Stimulated activated CD4-positive, alpha-beta T cell treated with anti-CD3 and anti-CD28 coated beads, TNF-alpha, amount 100 ng/mL, for 24 hours (primary cell): ENCODE results near the gene FERMT3.
A peak's percentile ranks its signal among the peaks of the same experiment; 100 is the strongest.
"Not testable (repeated sequence)": the region's sequence is repeated elsewhere in the genome, so short reads cannot be mapped to it uniquely, and the experiment has no call there.

ENCODE experiments used
- DNase-seq, 3 experiments: peaks; one replicate each; pipeline ENCODE4 v3.0.0-alpha.2; 2020; ENCODE audit warnings: low read depth in 3 of 3

Gene FERMT3

DNA sequence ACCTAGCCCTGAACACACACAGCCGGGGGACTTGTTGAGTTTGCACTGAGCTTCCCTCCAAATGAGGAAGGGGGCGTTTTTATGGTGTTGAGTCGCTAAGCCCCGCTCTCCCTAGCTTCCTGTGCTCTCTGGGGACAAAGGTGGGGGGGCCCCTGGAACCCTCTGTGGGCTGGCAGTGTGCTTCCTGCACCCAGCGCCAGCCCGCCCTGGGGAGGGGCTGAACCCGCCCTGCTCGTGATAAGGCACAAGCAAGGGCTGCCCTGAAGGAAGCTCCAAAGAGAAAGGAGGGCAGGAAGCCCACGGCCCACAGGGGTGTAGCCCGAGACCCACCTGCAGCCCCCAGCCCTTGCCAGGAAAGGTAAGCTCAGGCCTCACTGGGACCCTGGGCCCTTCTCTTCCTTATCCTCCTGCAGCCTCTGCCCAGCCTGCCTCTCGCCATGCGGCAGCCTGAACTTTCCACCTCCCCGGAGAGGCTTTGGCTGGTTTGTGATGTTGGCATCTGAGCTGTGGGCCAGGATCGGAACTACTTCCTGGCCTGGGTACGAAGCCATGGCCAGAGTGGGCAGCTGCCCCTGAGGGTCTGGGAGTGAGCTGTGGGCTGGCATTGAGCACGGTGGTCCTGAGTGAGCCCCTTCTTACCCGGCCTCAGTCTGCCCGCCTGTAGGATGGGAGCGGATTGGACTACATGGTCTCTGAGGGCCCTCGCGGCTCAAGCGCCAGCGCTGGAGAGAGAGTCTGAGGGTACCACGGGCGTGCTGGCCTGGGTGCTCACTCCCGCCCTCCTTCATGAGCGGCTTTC lies at the start of gene FERMT3:
FERMT3 (plus strand) TSS at position 265 of the 799 bp plus-strand sequence. CDS start 644 bp downstream, outside the sequence.
- peak in 2 of 3 experiments; percentile 64 to 88 for DNase-seq

DNA sequence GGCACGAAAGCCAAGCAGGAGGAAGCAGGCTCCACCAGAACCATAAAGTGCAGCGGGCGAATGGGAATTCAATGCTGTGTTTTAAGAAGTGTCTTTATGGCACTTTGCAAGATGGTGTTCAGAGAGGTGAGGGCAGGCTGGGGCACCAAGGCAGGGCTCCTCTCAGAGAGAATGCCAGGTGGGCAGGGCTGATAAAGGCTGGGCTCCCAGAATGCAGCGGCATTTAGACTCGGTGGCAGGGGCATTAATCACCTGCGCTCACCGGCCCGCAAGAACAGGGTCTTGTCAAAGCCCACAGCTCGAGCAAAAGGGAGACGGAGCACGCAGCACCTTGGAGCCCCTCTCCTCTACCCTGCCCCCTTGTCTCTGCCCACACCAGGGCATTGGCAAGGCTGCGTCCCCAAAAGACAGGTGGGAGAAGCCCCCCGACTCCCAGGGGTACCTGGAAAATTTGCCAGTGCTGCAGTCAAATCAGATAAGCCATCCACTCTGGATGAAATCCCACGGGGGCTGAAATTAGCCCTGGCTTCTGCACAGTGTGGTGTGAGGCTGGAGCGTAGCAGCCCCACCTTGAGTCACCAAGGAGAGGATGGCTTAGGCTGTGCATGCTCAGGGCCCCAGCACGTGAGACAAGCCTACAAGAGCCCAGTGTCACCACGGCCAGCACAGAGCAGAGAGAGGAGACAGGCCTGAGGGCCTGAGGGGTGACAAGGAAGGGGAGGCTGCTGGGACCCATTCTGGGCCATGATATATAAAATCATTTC lies 48.7 kb upstream of the FERMT3 start:
- DNase-seq = no peak

DNA sequence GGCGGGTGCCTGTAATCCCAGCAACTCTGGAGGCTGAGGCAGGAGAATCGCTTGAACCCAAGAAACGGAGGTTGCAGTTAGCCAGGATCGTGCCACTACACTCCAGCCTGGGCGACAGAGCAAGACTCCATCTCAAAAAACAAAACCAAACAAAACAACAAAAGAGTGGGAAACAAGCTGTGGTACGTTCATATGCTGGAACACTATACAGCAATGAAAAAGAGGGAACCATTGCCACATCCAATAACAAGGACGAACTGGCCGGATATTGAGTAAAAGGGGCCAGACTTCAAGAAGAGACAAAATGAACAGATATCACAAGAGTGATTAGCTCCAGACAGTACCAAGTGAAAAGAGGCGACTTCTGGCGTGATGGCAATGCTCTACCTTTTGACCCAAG lies 45.5 kb upstream of the FERMT3 start:
- no peak for DNase-seq

DNA sequence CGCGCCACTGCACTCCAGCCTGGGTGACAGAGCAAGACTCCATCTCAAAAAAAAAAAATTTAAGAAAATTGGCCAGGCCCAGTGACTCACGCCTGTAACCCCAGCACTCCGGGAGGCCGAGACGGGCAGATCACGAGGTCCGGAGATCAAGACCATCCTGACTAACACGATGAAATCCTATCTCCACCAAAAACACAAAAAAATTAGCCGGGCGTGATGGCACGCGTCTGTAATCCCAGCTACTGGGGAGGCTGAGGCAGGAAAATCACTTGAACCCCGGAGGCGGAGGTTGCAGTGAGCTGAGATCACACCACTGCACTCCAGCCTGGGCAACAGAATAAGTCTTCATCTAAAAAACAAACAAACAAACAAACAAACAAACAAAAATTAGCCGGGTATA lies 43.8 kb upstream of the FERMT3 start:
- DNase-seq = not testable (repeated sequence)

DNA sequence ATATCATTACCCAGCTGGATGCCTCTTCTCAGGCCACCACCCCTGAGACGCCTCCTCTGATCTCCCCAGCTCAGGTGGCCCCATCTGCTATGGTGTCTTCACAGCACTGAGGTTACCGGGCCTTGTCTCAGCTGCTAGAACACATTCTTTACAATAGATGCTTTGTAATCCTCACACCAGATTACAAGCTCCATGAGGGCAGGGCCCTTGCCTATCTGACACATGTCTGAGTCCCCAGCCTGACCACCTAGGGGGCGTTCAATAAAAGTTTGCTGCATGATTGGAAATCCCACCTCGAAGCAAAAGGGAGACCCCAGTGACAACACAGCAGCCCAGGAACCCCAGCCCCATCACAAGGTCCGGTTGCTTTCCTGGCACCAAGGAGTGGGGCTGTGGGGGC lies 42.6 kb upstream of the FERMT3 start:
- DNase-seq = no peak

DNA sequence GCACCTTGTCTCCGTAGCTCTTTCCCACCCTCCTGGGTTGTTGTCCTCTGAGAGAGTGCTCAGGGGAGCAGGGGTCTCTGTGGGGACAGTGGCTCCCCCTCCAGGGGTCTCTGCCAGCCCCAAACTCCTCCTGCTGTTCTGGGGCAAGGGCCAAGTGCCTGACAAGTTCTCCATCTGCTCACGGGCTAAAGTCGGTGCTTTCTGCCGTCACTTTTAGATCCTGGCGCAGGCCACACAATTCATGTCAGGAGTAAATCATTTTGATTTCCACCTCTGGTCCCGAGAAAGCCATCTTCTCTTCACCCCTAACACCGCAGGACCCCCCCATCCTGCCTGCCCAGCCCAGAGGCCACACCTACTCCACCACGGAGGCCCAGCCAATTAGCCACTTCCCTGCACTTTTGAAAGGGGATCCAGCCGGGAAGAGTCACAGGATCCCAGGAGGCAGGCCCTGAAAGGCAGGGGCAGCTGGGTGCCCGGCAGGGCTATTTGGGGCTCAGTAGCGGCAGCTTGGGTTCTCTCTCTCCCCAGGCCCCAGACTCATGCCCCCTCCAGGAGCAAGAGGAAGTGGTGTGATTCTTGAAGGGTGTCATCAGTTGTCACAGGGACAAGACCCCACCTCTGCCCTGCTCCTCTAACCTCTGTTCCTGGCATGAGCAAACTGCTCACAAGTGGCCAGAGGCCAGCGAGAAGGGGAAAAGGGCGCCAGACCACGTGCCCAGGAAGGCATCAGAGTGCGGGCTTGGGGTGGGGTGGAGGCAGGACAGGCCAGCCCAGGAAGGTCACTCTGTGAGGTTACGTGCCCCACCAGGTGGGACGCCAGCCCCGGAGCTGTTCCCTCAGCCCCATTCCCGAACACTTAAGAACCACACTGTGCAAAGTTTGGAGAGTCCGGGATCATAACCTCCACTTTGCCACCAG lies 41.9 kb upstream of the FERMT3 start:
- no peak for DNase-seq

DNA sequence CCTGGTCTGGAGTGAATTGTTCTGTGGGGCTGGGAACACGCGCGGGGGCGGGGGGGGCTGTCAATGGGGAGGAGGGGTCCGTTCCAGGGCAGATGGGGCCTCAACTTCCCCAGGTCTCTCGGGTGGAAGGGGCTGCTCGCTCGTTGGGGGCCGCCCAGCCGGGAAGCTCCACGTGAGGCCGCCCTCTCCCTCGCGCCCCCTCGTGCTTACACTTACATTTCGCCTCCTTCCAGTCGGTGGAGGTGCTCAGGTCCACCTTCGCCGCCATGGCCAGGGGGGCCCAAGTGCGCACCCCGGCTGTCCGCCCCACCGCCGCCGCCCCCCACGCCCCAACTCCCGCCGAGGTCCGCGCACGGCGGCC lies 41.1 kb upstream of the FERMT3 start:
- DNase-seq = peak in 1 of 3 experiments; percentile 30

DNA sequence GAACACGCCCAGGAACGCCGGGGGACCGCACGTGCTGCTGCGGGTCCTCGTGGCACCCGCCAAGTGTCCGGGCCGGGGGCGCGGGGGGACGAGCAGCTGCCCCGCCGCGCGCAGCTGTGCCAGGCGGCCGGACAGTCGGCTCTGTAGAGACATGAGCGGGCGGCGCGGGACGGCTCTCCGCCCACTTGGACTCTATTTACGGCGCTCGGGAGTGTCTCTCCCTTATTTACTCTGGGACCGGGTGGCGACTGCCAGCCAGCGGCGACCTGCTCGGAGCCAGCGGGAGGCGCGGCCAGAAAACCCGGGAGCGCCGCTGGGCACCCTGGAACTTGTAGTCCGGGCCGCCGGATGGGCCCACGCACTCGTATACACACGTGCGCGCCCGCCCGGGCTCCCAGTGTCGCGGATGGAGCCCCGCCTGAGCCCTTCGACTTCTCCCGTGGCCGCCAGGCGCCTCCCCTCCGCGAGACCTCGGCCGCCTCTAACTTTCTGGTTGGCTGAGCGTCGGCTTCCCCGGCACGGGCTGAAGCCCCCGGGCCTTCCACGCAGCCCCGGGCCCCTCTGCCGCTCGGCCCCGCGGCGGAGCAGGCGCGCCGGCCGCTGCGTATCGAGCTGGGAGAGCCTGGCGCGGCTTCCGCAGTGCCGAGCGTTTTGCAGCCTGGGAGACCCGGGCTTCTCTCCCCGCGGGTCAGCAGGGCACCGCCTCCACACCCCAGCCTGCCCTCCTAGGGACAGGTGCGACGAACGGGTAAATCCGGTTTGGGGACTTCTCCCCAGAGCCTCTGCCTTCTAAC lies 40.5 kb upstream of the FERMT3 start, which contains the start of gene MACROD1:
MACROD1 (minus strand) TSS at position 272 of the 794 bp plus-strand sequence; CDS start at position 153, 119 bp downstream.
- DNase-seq = peak; percentile 72 to 88 (median 75)

DNA sequence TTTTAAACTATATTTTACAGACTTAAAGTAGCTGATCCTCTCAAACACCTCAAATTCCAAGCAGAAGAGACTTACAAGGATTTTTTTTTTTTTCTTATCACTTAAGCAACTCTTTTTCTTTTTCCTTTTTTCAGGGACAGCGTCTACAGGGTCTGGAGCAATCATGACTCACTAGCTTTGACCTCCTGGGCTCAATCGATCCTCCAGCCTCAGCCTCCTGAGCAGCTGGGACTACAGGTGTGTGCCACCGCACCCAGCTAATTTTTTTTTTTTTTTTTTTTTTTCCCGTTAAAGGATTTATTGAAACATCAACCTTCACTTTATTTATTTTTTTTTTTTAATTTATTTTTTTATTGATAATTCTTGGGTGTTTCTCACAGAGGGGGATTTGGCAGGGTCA lies 36.1 kb upstream of the FERMT3 start:
- DNase-seq = no peak

DNA sequence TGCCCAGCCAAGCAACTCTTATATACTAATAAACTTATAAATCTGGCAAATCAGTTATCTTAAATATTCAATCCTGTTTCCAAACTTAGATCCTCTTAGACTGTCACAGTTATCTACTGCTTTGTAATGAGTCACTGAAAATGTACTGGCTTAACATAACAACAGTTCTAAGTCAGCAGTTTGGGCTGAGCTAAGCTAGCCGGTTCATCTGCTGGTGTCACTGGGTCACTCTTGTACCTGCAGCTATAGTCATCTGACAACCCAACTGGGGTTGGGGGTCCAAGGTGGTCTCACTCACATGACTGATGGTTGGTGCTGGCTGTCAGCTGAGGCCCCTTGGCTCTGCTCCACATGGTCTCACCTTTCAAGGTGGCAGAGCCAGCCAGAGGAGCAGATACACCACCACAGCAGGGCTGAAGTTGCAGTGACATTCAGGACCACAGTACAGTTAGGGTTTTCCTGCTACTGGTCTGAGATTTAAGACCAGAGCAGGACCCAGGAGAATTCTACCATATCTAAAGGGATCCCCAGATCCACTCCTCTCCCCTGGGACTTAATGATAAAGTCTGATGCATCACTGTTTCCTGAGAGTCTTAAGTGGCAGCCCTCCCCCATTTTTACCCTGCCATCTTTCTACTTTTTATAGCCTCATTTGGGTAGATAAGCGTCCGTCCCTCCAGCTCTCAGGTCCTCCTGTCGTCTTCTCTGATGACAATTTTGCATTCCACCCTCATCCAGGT lies 32.7 kb upstream of the FERMT3 start:
- no peak for DNase-seq

DNA sequence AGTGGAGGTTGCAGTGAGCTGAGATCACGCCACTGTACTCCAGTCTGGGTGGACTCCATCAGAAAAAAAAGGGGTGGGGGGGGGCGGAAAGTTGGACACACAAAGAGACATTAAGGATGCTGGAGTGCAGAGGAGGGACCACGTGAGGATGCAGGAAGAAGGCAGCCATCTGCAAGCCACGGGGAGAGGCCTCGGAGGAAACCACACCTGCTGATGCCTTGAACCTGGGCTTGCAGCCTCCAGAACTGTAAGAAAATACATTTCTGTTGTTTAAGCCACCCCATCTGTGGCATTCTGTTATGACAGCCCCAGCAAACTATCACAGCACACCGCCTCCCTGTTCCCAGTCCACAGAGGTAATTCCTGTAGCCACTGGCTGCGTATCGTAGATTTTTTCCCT lies 29.8 kb upstream of the FERMT3 start:
- no peak for DNase-seq

DNA sequence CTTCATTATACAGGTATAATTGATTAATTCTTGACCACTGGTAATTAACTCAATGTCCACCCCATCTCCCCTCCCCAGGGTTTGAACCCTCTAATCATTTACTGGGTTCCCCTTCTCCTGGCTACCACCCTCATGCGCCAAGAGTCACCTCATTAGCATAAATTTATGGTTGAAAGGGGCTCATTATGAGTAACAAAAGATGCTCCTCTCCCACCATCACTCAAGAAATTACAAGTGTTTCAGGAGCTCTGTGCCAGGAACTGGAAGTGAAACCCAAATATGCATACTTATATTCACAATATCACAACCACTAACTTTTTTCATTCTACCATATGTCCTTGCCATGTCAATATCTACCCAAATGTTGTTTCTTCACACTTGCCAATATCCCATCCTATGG lies 28.3 kb upstream of the FERMT3 start:
- DNase-seq = no peak

DNA sequence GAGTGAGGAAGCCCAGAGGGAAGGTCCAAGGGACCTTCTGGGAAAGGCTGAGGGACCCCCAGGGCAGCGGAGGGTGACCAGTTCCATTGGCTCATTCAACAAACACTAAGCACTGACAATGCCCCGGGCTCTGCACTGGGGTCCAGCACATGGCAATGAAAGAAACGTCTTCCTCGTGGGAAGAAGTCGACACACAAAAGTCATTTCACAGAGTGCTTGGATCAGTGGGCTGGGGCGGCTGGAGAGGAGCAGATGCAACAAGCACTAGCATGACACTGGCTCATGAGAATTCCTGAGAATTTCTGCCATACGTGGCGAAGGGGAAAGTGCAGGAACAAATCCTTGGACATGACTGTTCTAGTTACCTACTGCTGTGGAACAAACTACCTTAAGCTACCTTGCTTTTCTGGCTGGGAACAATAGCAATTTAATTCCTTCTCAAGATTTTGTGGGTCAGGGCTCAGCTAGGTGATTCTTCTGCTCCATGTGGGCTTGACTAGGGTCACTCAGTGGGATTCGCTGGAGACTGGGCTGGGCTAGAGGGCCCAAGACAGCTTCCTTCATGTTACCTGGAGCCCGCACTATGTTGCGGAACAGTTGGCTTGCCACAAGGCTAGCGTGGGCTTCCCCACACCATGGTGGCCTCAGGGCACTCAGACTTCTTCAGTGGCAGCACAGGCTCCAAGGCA lies 27.4 kb upstream of the FERMT3 start:
- DNase-seq = no peak

DNA sequence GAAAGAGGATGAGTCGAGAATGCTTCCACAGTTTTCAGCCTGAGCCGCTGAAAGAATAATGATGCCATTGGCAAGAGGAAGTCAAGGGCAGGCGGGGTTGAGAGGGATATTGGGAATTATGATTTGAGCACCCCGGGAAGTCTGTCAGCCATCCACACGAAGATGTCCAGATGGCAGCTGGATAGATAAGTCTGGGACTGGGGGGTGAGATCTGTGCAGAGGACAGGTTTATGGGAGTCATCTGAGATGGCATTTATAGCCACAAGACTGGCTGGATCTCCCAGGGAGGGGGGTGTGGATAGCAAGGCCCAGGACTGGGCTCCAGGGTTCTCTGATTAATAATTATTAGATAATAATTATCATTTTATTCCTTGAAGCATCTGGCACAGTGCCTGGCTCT lies 25.6 kb upstream of the FERMT3 start:
- DNase-seq = no peak

DNA sequence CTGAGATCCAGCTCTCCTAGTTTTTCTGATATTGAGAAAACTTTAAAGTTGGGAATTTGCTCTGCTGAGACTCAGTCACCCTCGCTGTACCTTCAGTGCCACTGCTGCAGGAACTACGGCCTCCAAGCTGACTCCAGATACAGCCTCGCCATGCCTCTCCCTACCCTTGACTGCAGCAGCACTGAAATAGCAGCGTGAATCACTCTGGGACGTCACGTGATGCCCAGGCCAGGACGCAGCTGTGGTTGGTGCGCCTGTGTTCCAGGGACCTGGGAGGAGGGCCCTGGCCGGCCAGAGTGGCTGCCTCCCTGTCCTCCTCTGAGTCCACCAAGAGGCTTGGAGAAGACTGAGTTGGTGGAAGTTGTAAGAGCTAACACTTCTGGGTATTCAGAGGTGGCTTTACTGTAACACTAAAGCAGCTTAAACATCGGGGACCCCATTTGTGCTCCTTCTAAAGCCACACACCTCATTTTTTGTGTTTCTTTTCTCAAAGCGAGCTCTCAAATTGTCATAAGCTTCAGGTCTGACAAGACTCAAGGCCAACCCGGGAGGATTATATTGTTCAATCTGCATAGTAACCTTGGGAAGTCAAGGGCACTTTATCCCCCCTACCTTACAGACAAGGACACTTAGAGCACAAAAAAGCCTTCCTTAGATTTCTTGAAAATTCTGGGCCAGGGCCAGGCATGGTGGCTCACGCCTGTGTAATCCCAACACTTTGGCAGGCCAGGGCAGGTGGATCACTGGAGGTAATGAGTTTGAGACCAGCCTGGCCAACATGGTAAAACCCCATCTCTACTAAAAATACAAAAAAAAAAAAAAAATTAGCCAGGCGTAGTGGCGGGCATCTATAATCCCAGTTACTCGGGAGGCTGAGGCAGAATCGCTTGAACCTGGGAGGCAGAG lies 24.8 kb upstream of the FERMT3 start:
- DNase-seq = peak in 1 of 3 experiments; percentile 54

DNA sequence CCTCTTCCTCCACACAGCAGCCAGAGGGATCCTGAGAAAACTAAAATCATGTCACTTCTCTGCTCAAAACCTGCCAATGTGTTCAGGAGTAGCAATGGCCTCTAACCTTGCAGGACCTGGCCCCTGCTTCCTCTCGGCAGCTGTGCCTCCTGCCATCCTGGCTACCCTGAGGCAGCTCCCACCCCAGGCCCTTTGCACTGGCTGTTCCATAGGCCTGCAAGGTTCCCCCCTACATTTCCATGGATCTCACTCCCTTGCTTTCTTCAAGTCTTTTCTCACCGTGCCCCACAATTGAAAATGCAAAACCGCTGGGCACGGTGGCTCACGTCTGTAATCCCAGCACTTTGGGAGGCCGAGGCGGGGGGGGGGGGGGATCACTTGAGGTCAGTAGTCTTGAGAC lies 22.6 kb upstream of the FERMT3 start:
- no peak for DNase-seq

DNA sequence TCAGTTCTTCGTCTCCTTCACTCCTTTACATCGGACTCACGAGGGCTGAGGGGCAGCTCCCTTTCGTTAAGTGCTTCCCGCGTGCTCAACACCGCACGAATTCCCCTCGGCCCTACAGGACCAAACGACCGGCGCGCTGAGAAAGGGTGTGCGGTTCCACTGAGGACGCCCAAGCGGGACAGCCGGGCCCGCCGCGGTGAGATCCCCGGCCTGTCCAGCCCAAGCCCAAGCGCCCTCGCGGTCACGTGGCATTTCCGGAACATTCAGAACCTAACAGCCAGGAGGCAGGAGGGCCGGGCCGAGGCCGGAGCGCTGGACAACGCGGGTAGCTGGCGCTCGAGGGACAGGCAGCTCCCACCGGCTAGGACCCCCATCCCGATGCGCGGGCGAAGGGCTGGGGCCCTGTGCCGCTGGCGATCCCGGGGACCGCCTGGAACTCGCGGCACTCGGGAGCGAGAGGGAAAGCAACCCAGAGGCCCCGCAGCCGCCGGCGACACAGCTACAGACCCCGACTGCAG lies 21.3 kb upstream of the FERMT3 start:
- no peak for DNase-seq

DNA sequence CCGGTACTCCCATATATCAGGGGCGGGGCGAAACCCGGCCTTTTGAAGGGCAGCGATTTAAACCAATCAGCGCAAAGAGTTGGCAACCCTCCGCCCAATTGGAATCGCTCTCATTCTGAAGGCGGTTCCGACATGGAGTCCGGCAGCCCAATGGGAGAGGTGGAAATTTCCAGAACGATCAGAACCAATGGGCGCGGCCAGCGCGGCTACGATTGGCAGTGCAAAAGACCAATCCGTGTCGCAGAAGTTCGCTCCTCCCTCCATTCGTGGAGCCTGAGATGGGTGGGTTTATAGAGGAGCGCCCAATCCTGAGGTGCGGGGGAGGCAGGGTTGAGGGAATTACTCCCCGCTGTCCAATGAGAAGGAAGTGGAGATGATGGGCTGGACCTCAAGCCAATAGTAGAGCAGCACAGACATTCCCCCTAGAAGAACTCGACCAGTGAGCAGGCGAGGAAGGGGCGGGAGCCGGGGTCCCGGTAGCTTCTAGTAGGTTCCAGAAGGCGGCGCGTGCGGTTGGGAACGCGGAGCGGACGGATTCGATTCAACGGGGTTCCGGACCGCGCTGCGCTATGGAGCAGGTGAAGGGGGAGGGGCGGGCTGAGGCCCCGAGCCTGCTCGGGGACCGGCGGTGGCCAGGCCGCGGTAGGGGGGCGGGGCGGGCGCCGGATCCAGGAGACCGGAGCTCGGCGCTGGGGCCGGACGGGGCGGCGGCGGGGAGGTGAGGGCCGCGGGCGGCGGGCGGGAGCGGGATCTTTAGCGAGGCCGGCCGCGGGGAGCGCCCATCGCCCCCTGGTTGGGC lies 20.6 kb upstream of the FERMT3 start, which contains the start of gene STIP1:
STIP1 (plus strand) TSS at position 479 of the 799 bp plus-strand sequence; CDS start at position 570, 91 bp downstream.
- peak; percentile 95 to 99 (median 97) for DNase-seq
